Rectal smooth muscle tissue (tissue), 1 donor: ENCODE results near the gene VAT1L.

Source experiments
- H3K27ac ChIP-seq: one replicate; pipeline ENCODE4 v1.7.0; 2013; ENCODE audit warnings: low read depth, low read length, inconsistent platforms
- H3K27me3 ChIP-seq: one replicate; pipeline ENCODE4 v1.7.0; 2013; ENCODE audit warnings: low read length; ENCODE audit not compliant: control insufficient read depth, insufficient read depth
- H3K36me3 ChIP-seq: one replicate; pipeline ENCODE4 v1.7.0; 2013; ENCODE audit warnings: low read length; ENCODE audit not compliant: control insufficient read depth, insufficient read depth
- H3K4me1 ChIP-seq: one replicate; pipeline ENCODE4 v1.7.0; 2013; ENCODE audit warnings: low read length; ENCODE audit not compliant: control insufficient read depth, insufficient read depth
- H3K4me3 ChIP-seq: one replicate; pipeline ENCODE4 v1.7.0; 2013; ENCODE audit warnings: low read length
- H3K9ac ChIP-seq: one replicate; pipeline ENCODE4 v1.7.0; 2013; ENCODE audit warnings: low read length

The VAT1L gene

GRCh38 chr16:77820340-77820739, 32.0 kb downstream of the VAT1L start:
- Histone ChIP-seq H3K27ac (no peak overlapping the region), H3K36me3 (no peaks in the 10 kb centered on the region), H3K4me3 (no peak overlapping the region), H3K4me1 (no peaks in the 10 kb centered on the region), H3K9ac (no peak overlapping the region), H3K27me3 (no peaks in the 10 kb centered on the region)

- Histone ChIP-seq H3K9ac (no peak overlapping the region), H3K4me3 (no peak overlapping the region), H3K4me1 (no peaks in the 10 kb centered on the region), H3K27me3 (no peaks in the 10 kb centered on the region), H3K36me3 (no peaks in the 10 kb centered on the region), H3K27ac (no peak overlapping the region)
These were observed 34.3 kb downstream of the VAT1L start for GRCh38 chr16:77822661-77823060.

- no peak overlapping the region for H3K4me3 ChIP-seq
- H3K4me1 ChIP-seq, result no peaks in the 10 kb centered on the region
- no peaks in the 10 kb centered on the region for H3K27me3 ChIP-seq
- no peak overlapping the region for H3K27ac ChIP-seq
- H3K36me3 ChIP-seq, result no peaks in the 10 kb centered on the region
- no peak overlapping the region for H3K9ac ChIP-seq
These were observed 34.7 kb downstream of the VAT1L start for GRCh38 chr16:77823067-77823466.

GRCh38 chr16:77825196-77825595, 36.8 kb downstream of the VAT1L start:
- Histone ChIP-seq H3K36me3 (no peaks in the 10 kb centered on the region), H3K4me3 (no peak overlapping the region), H3K4me1 (no peaks in the 10 kb centered on the region), H3K27ac (no peak overlapping the region), H3K27me3 (no peaks in the 10 kb centered on the region), H3K9ac (no peak overlapping the region)

- no peak overlapping the region for H3K4me3 ChIP-seq
- H3K36me3 ChIP-seq, result no peaks in the 10 kb centered on the region
- no peak overlapping the region for H3K27ac ChIP-seq
- no peaks in the 10 kb centered on the region for H3K27me3 ChIP-seq
- H3K4me1 ChIP-seq, result no peaks in the 10 kb centered on the region
- no peak overlapping the region for H3K9ac ChIP-seq
These were observed 38.7 kb downstream of the VAT1L start for GRCh38 chr16:77827032-77827431.

GRCh38 chr16:77833921-77834634, 45.7 kb downstream of the VAT1L start:
- Histone ChIP-seq H3K4me3 (no peak overlapping the region), H3K36me3 (no peaks in the 10 kb centered on the region), H3K27ac (no peak overlapping the region), H3K9ac (no peak overlapping the region), H3K4me1 (no peaks in the 10 kb centered on the region), H3K27me3 (no peaks in the 10 kb centered on the region)

GRCh38 chr16:77834635-77835540, 46.5 kb downstream of the VAT1L start:
- Histone ChIP-seq H3K4me3 (no peak overlapping the region), H3K27me3 (no peaks in the 10 kb centered on the region), H3K9ac (no peak overlapping the region), H3K36me3 (no peaks in the 10 kb centered on the region), H3K4me1 (no peaks in the 10 kb centered on the region), H3K27ac (no peak overlapping the region)

- Histone ChIP-seq H3K4me3 (no peak overlapping the region), H3K36me3 (no peaks in the 10 kb centered on the region), H3K27me3 (no peaks in the 10 kb centered on the region), H3K27ac (no peak overlapping the region), H3K9ac (no peak overlapping the region), H3K4me1 (no peaks in the 10 kb centered on the region)
These were observed 48.4 kb downstream of the VAT1L start for GRCh38 chr16:77836801-77837200.

GRCh38 chr16:77838597-77839255, 50.4 kb downstream of the VAT1L start:
- H3K4me1 ChIP-seq, result no peaks in the 10 kb centered on the region
- H3K36me3 ChIP-seq, result no peaks in the 10 kb centered on the region
- H3K27ac ChIP-seq, result no peak overlapping the region
- H3K9ac ChIP-seq, result no peak overlapping the region
- H3K4me3 ChIP-seq, result no peak overlapping the region
- H3K27me3 ChIP-seq, result no peaks in the 10 kb centered on the region

GRCh38 chr16:77840093-77840492, 51.7 kb downstream of the VAT1L start:
- no peaks in the 10 kb centered on the region for H3K27me3 ChIP-seq
- no peak overlapping the region for H3K9ac ChIP-seq
- no peaks in the 10 kb centered on the region for H3K4me1 ChIP-seq
- no peak overlapping the region for H3K4me3 ChIP-seq
- H3K27ac ChIP-seq, result no peak overlapping the region
- no peaks in the 10 kb centered on the region for H3K36me3 ChIP-seq

- H3K36me3 ChIP-seq, result no peaks in the 10 kb centered on the region
- H3K27me3 ChIP-seq, result no peaks in the 10 kb centered on the region
- H3K27ac ChIP-seq, result no peak overlapping the region
- H3K9ac ChIP-seq, result no peak overlapping the region
- H3K4me1 ChIP-seq, result no peaks in the 10 kb centered on the region
- H3K4me3 ChIP-seq, result no peak overlapping the region
These were observed 52.5 kb downstream of the VAT1L start for GRCh38 chr16:77840673-77841501.

- H3K4me1 ChIP-seq, result no peaks in the 10 kb centered on the region
- no peak overlapping the region for H3K27ac ChIP-seq
- no peak overlapping the region for H3K9ac ChIP-seq
- no peaks in the 10 kb centered on the region for H3K27me3 ChIP-seq
- no peak overlapping the region for H3K4me3 ChIP-seq
- H3K36me3 ChIP-seq, result no peaks in the 10 kb centered on the region
These were observed 53.1 kb downstream of the VAT1L start for GRCh38 chr16:77841502-77841763.
